ENCODE measurements around the gene RIPOR3. TPM values are rescaled to one million over a fixed set of nuclear protein-coding genes. Genes with fewer than 3 reads are reported as not detected.
"Not testable (repeated sequence)": the region's sequence is repeated elsewhere in the genome, so short reads cannot be mapped to it uniquely, and the experiment has no call there.

RIPOR3 gene
- total and polyA plus RNA-seq, 9 of the 15 experiments (the other 6 are each of a cell fraction or from before 2014, with no cell fraction given) = 3.3 to 62.7 (median 21.4) TPM

DNA sequence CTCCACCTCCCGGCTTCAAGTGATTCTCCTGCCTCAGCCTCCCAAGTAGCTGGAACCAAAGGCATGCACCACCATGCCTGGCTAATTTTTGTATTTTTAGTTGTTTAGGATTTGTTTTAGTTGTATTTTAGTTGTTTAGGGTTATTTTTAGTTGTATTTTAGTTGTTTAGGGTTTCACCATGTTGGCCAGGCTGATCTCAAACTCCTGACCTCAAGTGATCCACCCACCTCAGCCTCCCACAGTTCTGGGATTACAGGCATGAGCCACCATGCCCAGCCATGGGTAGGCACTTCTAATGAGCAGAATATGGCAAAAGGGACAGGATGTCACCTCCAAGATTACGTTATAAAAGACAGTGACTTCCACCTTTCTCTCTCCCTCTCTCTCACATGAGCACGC is 20.3 kb downstream of the RIPOR3 start:
- Histone ChIP-seq H3K79me2 (ENCODE audit: control insufficient read depth, insufficient read depth, low read length) (peaks cover 90% of the 10 kb centered on the region), H3K36me3 (ENCODE audit: control insufficient read depth, insufficient read depth, low read length) (peaks cover 34% of the 10 kb centered on the region; the same call in 2 of the 3 replicates), H4K20me1 (replicated peaks; ENCODE audit: control insufficient read depth, insufficient read depth, low read length) (peaks cover 47% of the 10 kb centered on the region), H3K4me1 (replicated peaks in 1 of 2; ENCODE audit: control insufficient read depth in 2 of 2, insufficient read depth in 2 of 2, low read length in 2 of 2) (peaks cover 52 to 55% of the 10 kb centered on the region in 2 experiments), H3K9ac (ENCODE audit: insufficient read depth in 1 of 2, low read depth in 2 of 2, low read length in 2 of 2) (peak overlapping the region in 1 of 2 experiments; percentile 15; a peak in 1 of 4 replicates), H3K9me1 (ENCODE audit: control insufficient read depth, insufficient read depth, low read length) (peaks cover 13% of the 10 kb centered on the region)
- POLR2A ChIA-PET; H3K27me3 ChIP-seq (ENCODE audit: control insufficient read depth in 2 of 2, insufficient read depth in 2 of 2, low read length in 2 of 2); FAIRE-seq; H2AFZ ChIP-seq (ENCODE audit: low read depth, low read length); H3K27ac ChIP-seq (ENCODE audit: extremely low read depth, low read depth, low read length); H3K4me2 ChIP-seq (ENCODE audit: insufficient read depth, low read length); H3K4me3 ChIP-seq; ATAC-seq; in situ Hi-C loops (cut with MboI); BruUV-seq (replicated peaks); CTCF ChIA-PET (ENCODE audit: low intra/inter-chr PET ratio); DNase-seq (ENCODE audit: extremely low read depth in 1 of 4, low spot score in 3 of 4); H3K9me3 ChIP-seq (replicated peaks; ENCODE audit: control insufficient read depth, insufficient read depth, low read depth, low read length); intact Hi-C loops (cut with micrococcal nuclease): not testable (repeated sequence)
- 73% methylated on average over 3 of the region's 3 CpGs for WGBS (ENCODE audit: insufficient coverage, low coverage, missing lambda C conversion rate)
- TF ChIP-seq EWSR1 (IDR thresholded peaks at IDR 0.05; ENCODE audit: borderline replicate concordance, low read depth, partially characterized antibody) = peak; percentile 51
- TF ChIP-seq, protein P1, sequence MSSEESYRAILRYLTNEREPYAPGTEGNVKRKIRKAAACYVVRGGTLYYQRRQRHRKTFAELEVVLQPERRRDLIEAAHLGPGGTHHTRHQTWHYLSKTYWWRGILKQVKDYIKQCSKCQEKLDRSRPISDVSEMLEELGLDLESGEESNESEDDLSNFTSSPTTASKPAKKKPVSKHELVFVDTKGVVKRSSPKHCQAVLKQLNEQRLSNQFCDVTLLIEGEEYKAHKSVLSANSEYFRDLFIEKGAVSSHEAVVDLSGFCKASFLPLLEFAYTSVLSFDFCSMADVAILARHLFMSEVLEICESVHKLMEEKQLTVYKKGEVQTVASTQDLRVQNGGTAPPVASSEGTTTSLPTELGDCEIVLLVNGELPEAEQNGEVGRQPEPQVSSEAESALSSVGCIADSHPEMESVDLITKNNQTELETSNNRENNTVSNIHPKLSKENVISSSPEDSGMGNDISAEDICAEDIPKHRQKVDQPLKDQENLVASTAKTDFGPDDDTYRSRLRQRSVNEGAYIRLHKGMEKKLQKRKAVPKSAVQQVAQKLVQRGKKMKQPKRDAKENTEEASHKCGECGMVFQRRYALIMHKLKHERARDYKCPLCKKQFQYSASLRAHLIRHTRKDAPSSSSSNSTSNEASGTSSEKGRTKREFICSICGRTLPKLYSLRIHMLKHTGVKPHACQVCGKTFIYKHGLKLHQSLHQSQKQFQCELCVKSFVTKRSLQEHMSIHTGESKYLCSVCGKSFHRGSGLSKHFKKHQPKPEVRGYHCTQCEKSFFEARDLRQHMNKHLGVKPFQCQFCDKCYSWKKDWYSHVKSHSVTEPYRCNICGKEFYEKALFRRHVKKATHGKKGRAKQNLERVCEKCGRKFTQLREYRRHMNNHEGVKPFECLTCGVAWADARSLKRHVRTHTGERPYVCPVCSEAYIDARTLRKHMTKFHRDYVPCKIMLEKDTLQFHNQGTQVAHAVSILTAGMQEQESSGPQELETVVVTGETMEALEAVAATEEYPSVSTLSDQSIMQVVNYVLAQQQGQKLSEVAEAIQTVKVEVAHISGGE (CRISPR knock-in tag; IDR thresholded peaks at IDR 0.05) = peak in 1 of 3 experiments; percentile 76; a peak in 2 of 6 replicates

Data from K562 (cell line).